Tibial artery (tissue), 4 donors: ENCODE results near the gene MPP4.

Experiments
- DNase-seq, 2 donors: peaks; one replicate each; pipeline ENCODE4 v3.0.0-alpha.2; 2019
- H3K27ac ChIP-seq, 2 donors: fragments of 200-600 bp; sonication (generic) in 1 of 2; 1 replicate in 1 of 2; 2 replicates in 1 of 2; pipeline ENCODE4 v1.5.1; 2018 to 2019; ENCODE audit warnings: mild to moderate bottlenecking in 1 of 2
- H3K27me3 ChIP-seq, 2 donors: fragments of 200-600 bp; sonication (generic) in 1 of 2; one replicate each; pipeline versions ENCODE4 v1.5.1 to v1.6.0; 2016 to 2019
- H3K36me3 ChIP-seq, 3 donors: fragments of 200-600 bp; sonication (generic) in 2 of 3; one replicate each; pipeline ENCODE4 v1.5.1; 2016 to 2019; ENCODE audit warnings: mild to moderate bottlenecking in 2 of 3
- H3K4me1 ChIP-seq, 4 donors: fragments of 200-600 bp; sonication (generic) in 2 of 4; 1 replicate in 3 of 4; 2 replicates in 1 of 4; pipeline ENCODE4 v1.5.1; 2016 to 2019
- H3K4me3 ChIP-seq, 2 donors: fragments of 200-600 bp; sonication (generic) in 1 of 2; 1 replicate in 1 of 2; 2 replicates in 1 of 2; pipeline ENCODE4 v1.5.1; 2018 to 2019; ENCODE audit warnings: mild to moderate bottlenecking in 2 of 2
- H3K9me3 ChIP-seq, 3 donors: fragments of 200-600 bp; sonication (generic) in 1 of 3; one replicate each; pipeline ENCODE4 v1.5.1; 2016 to 2019
- CTCF ChIP-seq, 2 experiments: fragments of 200-600 bp in 1 of 2; fragments of 450-650 bp in 1 of 2; IDR thresholded peaks; one replicate each; pipeline ENCODE4 v1.5.1; 2017 to 2019; ENCODE audit warnings: antibody characterized with exemption in 2 of 2, mild to moderate bottlenecking in 1 of 2, moderate library complexity in 1 of 2
- intact Hi-C: fragments of 100-400 bp; cut with DNase I; formaldehyde crosslinking; loops from one replicate; pipeline ENCODE4 v1.15.0; 2023; ENCODE audit warnings: low total_unique reads

Gene MPP4

GRCh38 chr2:201698588-201699226 lies at the start of gene MPP4:
TSS of gene MPP4 (minus strand) at chr2:201698644. CDS start at chr2:201693954, 4,690 bp downstream.
- intact Hi-C loops, result no loop called here
- DNase-seq, result no peak
- Histone ChIP-seq H3K4me1 (peaks cover 0 to 19% (median 6%) of the 10 kb centered on the region in 4 donors), H3K36me3 (peaks cover 26 to 28% (median 27%) of the 10 kb centered on the region in 3 donors), H3K4me3 (no peak within 1 kb of the TSS), H3K9me3 (no peaks in the 10 kb centered on the region), H3K27ac (peak within 1 kb of the TSS; percentile 25 to 47), H3K27me3 (no peaks in the 10 kb centered on the region)
- TF ChIP-seq CTCF (IDR thresholded peaks at IDR 0.05), result no peak

- Histone ChIP-seq H3K27me3 (no peaks in the 10 kb centered on the region), H3K27ac (no peak overlapping the region), H3K9me3 (no peaks in the 10 kb centered on the region), H3K36me3 (peaks cover 49 to 70% (median 65%) of the 10 kb centered on the region in 3 donors), H3K4me1 (no peaks in the 10 kb centered on the region), H3K4me3 (no peak overlapping the region)
- TF ChIP-seq CTCF (IDR thresholded peaks at IDR 0.05), result no peak
- intact Hi-C loops, result no loop called here
- no peak for DNase-seq
These were observed 48.1 kb upstream of the MPP4 start for GRCh38 chr2:201746551-201746950.

GRCh38 chr2:201735486-201735885 lies 37.0 kb upstream of the MPP4 start:
- intact Hi-C loops, result no loop called here
- TF ChIP-seq CTCF (IDR thresholded peaks at IDR 0.05), result no peak
- no peak overlapping the region for H3K4me3 ChIP-seq
- H3K27ac ChIP-seq, result no peak overlapping the region
- H3K36me3 ChIP-seq, result peaks cover 61 to 70% (median 69%) of the 10 kb centered on the region in 3 donors
- H3K27me3 ChIP-seq, result no peaks in the 10 kb centered on the region
- peaks cover 0 to 5% (median 0%) of the 10 kb centered on the region in 4 donors for H3K4me1 ChIP-seq
- H3K9me3 ChIP-seq, result no peaks in the 10 kb centered on the region
- no peak for DNase-seq

- H3K36me3 ChIP-seq, result peaks cover 59 to 72% (median 68%) of the 10 kb centered on the region in 3 donors
- no peak for TF ChIP-seq CTCF (IDR thresholded peaks at IDR 0.05)
These were observed 35.7 kb upstream of the MPP4 start for GRCh38 chr2:201734111-201734510.

GRCh38 chr2:201733544-201733943 lies 35.1 kb upstream of the MPP4 start:
- TF ChIP-seq CTCF (IDR thresholded peaks at IDR 0.05), result no peak
- peaks cover 59 to 77% (median 67%) of the 10 kb centered on the region in 3 donors for H3K36me3 ChIP-seq
- no peaks in the 10 kb centered on the region for H3K27me3 ChIP-seq
- H3K4me1 ChIP-seq, result peaks cover 0 to 5% (median 0%) of the 10 kb centered on the region in 4 donors
- H3K27ac ChIP-seq, result no peak overlapping the region
- no peak for DNase-seq
- H3K4me3 ChIP-seq, result no peak overlapping the region
- H3K9me3 ChIP-seq, result no peaks in the 10 kb centered on the region
- intact Hi-C loops, result no loop called here

More at GRCh38 chr2:201734111-201734510, 35.7 kb upstream of the MPP4 start:
- peaks cover 0 to 5% (median 0%) of the 10 kb centered on the region in 4 donors for H3K4me1 ChIP-seq
- DNase-seq, result no peak
- H3K27me3 ChIP-seq, result no peaks in the 10 kb centered on the region
- H3K27ac ChIP-seq, result no peak overlapping the region
- intact Hi-C loops, result no loop called here
- no peaks in the 10 kb centered on the region for H3K9me3 ChIP-seq
- H3K4me3 ChIP-seq, result no peak overlapping the region
